ENCODE results near the gene LDOC1.

LDOC1 gene

DNA sequence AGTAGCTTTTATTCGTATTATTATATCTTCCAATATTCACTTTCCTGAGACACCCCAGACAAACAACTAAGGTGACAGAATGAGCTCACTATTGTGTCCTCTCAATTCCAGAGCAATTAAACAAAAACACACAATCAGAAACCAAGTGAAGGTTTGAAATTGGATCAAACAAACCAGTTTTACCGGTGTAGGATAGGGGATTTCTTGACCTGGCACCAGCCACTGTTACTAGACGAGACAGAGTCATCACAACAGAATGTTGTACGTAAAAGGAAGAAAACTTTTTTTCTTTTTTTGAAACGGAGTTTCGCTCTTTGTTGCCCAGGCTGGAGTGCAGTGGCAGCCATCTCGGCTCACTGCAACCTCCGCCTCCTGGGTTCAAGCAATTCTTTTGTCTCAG lies 43.7 kb downstream of the LDOC1 start:
- no peak for TF ChIP-seq CTCF (conservative IDR thresholded peaks at IDR 0.05; ENCODE audit: control insufficient read depth, insufficient read depth, low read depth, low read length)
- no peak overlapping the region for H3K4me3 ChIP-seq (ENCODE audit: control insufficient read depth, low read depth, low read length)
- no peak for DNase-seq (ENCODE audit: low read depth)

- no peak for TF ChIP-seq CTCF (conservative IDR thresholded peaks at IDR 0.05; ENCODE audit: control insufficient read depth, insufficient read depth, low read depth, low read length)
- H3K4me3 ChIP-seq (ENCODE audit: control insufficient read depth, low read depth, low read length), result no peak overlapping the region
- no peak for DNase-seq (ENCODE audit: low read depth)
Measured at GRCh38 chrX:141127146-141127545, 49.8 kb downstream of the LDOC1 start.

All from fibroblast of mammary gland (primary cell).